GM12878 (cell line): Measurements from ENCODE around the gene PHF8. TPM values are rescaled to one million over a fixed set of nuclear protein-coding genes. Genes with fewer than 3 reads are reported as not detected.

Experiments
- ATAC-seq: fragments of 200-7000 bp; cut with Tn5 transposase; 3 replicates; pipeline ENCODE4 v1.9.1; 2020; ENCODE audit warnings: mild to moderate bottlenecking, moderate library complexity
- Bru-seq: library from RNA; stranded (reverse); fragments of 400-500 nt; gene quantifications from one replicate; lab custom pipeline; 2021; lab: Mats Ljungman, UMichigan
- BruChase-seq, 2 experiments: library from RNA; stranded (reverse); fragments of 400-500 nt; gene quantifications; one replicate each; lab custom pipeline; 2021; lab: Mats Ljungman, UMichigan
- BruUV-seq: library from RNA; stranded (reverse); fragments of 400-500 nt; replicated peaks from 2 replicates; lab custom pipeline; 2021; lab: Mats Ljungman, UMichigan
- CTCF ChIA-PET: fragments of 300-600 bp; sonication (Branson Sonifier 250); formaldehyde crosslinking; extraction: SDS; loops from one replicate; lab custom pipeline; 2021; ENCODE audit warnings: inconsistent platforms; lab: Yijun Ruan, JAX
- POLR2A ChIA-PET: fragments of 350-600 bp; formaldehyde crosslinking; extraction: SDS; loops from one replicate; lab custom pipeline; 2021; ENCODE audit warnings: inconsistent platforms; lab: Charles Lee
- RAD21 ChIA-PET: fragments of 300-600 bp; sonication (Branson Sonifier 250); formaldehyde crosslinking; loops from one replicate; lab custom pipeline; 2023; ENCODE audit warnings: antibody characterized with exemption; ENCODE audit not compliant: unreplicated experiment; lab: Charles Lee
- SMC1A ChIA-PET: fragments of 300-600 bp; sonication (Branson Sonifier 250); formaldehyde crosslinking; loops from one replicate; lab custom pipeline; 2023; ENCODE audit not compliant: unreplicated experiment, uncharacterized antibody; lab: Charles Lee
- DNase-seq: peaks from one replicate; pipeline ENCODE4 v3.0.0-alpha.2; 2011; ENCODE audit warnings: low read depth, low spot score
- FAIRE-seq: peaks from 3 replicates; lab custom pipeline; 2011; peaks lifted over from hg19 to GRCh38; lab: Jason Lieb, UNC
- H2AFZ ChIP-seq: 2 replicates; pipeline ENCODE4 v1.6.0; 2011; ENCODE audit warnings: low read depth, low read length, control low read depth; ENCODE audit not compliant: control insufficient read depth
- H3K27ac ChIP-seq: 2 replicates; pipeline ENCODE4 v1.5.1; 2011; ENCODE audit warnings: control low read depth; ENCODE audit not compliant: control insufficient read depth, insufficient read depth
- H3K27me3 ChIP-seq, 2 experiments: replicated peaks in 1 of 2; 2 replicates each; pipeline versions ENCODE4 v1.6.0 to v1.6.1; 2011; ENCODE audit warnings: low read length in 1 of 2; ENCODE audit not compliant: control insufficient read depth in 2 of 2, insufficient read depth in 2 of 2
- H3K36me3 ChIP-seq, 2 experiments: 2 replicates each; pipeline ENCODE4 v1.5.1; 2011; ENCODE audit warnings: low read length in 1 of 2; ENCODE audit not compliant: control insufficient read depth in 2 of 2, insufficient read depth in 2 of 2
- H3K4me1 ChIP-seq: 2 replicates; pipeline ENCODE4 v1.6.1; 2011; ENCODE audit warnings: mild to moderate bottlenecking, low read length, moderate library complexity, mixed read lengths; ENCODE audit not compliant: control insufficient read depth, insufficient read depth
- H3K4me2 ChIP-seq: 2 replicates; pipeline ENCODE4 v1.6.0; 2011; ENCODE audit warnings: control low read depth; ENCODE audit not compliant: control insufficient read depth, insufficient read depth
- H3K4me3 ChIP-seq: fragments of 200-600 bp; sonication (generic); 2 replicates; pipeline ENCODE4 v1.5.1; 2016
- H3K79me2 ChIP-seq: 2 replicates; pipeline ENCODE4 v1.6.0; 2011; ENCODE audit warnings: low read length; ENCODE audit not compliant: control insufficient read depth, insufficient read depth
- H3K9ac ChIP-seq: 2 replicates; pipeline ENCODE4 v1.8.0; 2011; ENCODE audit warnings: low read length, control low read depth, mixed read lengths; ENCODE audit not compliant: control insufficient read depth, insufficient read depth
- H3K9me3 ChIP-seq: replicated peaks from 3 replicates; pipeline ENCODE4 v1.5.1; 2011; ENCODE audit warnings: mild to moderate bottlenecking, low read length; ENCODE audit not compliant: control insufficient read depth, insufficient read depth
- H4K20me1 ChIP-seq: 2 replicates; pipeline ENCODE4 v1.6.0; 2011; ENCODE audit not compliant: control insufficient read depth, insufficient read depth
- EGR1 ChIP-seq, 2 experiments: IDR thresholded peaks; 1 replicate in 1 of 2; 2 replicates in 1 of 2; pipeline ENCODE4 v1.6.1; 2011 to 2012; ENCODE audit warnings: low read depth in 2 of 2, low read length in 2 of 2, borderline replicate concordance in 1 of 2, mild to moderate bottlenecking in 1 of 2, moderate library complexity in 1 of 2
- GABPA ChIP-seq: IDR thresholded peaks from 2 replicates; pipeline ENCODE4 v1.6.1; 2014; ENCODE audit warnings: antibody characterized with exemption, low read depth, mild to moderate bottlenecking, inconsistent platforms
- GATAD2B ChIP-seq: fragments of 450-650 bp; conservative IDR thresholded peaks from 2 replicates; pipeline ENCODE4 v1.6.1; 2017; ENCODE audit warnings: low read depth, mild to moderate bottlenecking, moderate library complexity
- KAT2A ChIP-seq: conservative IDR thresholded peaks from 2 replicates; pipeline ENCODE4 v1.6.1; 2011; ENCODE audit warnings: low read depth, low read length; ENCODE audit not compliant: control insufficient read depth
- NKRF ChIP-seq: fragments of 450-650 bp; conservative IDR thresholded peaks from 2 replicates; pipeline ENCODE4 v1.6.1; 2017; ENCODE audit warnings: mild to moderate bottlenecking, moderate library complexity
- SIN3A ChIP-seq: IDR thresholded peaks from 2 replicates; pipeline ENCODE4 v1.6.1; 2012; ENCODE audit warnings: low read depth, low read length, improper control_type of control experiment
- SMARCA5 ChIP-seq: fragments of 450-650 bp; IDR thresholded peaks from 2 replicates; pipeline ENCODE4 v1.6.1; 2017; ENCODE audit warnings: mild to moderate bottlenecking
- SREBF1 ChIP-seq: IDR thresholded peaks from 2 replicates; pipeline ENCODE4 v1.6.1; 2012; ENCODE audit warnings: mild to moderate bottlenecking, low read length
- SRF ChIP-seq, 2 experiments: IDR thresholded peaks; 2 replicates each; pipeline ENCODE4 v1.6.1; 2011; ENCODE audit warnings: low read depth in 2 of 2, low read length in 2 of 2, mild to moderate bottlenecking in 1 of 2, moderate library complexity in 1 of 2
- ZBTB40 ChIP-seq: fragments of 450-650 bp; IDR thresholded peaks from 2 replicates; pipeline ENCODE4 v1.6.1; 2016; ENCODE audit warnings: mild to moderate bottlenecking, moderate library complexity, borderline replicate concordance
- WGBS: methylation state at CpG from one replicate; pipeline ENCODE4 v1.1.6; 2016; ENCODE audit warnings: low lambda C conversion rate; ENCODE audit not compliant: insufficient replicate concordance, insufficient coverage; ENCODE audit errors: missing lambda C conversion rate; 5-methylcytosine and 5-hydroxymethylcytosine counted together
- in situ Hi-C: fragments of 300-500 bp; cut with MboI; formaldehyde crosslinking; loops from 9 replicates; pipeline ENCODE4 v1.14.3; 2018; ENCODE audit warnings: mixed read lengths
- intact Hi-C: fragments of 100-400 bp; cut with micrococcal nuclease; formaldehyde crosslinking; loops from one replicate; pipeline ENCODE4 v1.14.2; 2022; ENCODE audit not compliant: unreplicated experiment
- long read RNA-seq, 2 experiments: library from polyadenylated mRNA; unstranded; transcript quantifications; one replicate each; pipeline ENCODE4 v2.0.0, GENCODE V29; 2019 to 2020
- polyA minus RNA-seq, 3 experiments: library from RNA; depleted of rRNA, polyadenylated mRNA; stranded (reverse); fragments of >200 nt; gene quantifications; 2 replicates each; pipeline ENCODE4 v1.2.3, GENCODE V29; 2011
- polyA plus RNA-seq, 11 experiments: library from polyadenylated mRNA; depleted of rRNA in 4 of 11; unstranded in 6 of 11; stranded (reverse) in 5 of 11; fragments of >200 nt; fragmentation: Nextera tagmentation in 4 of 11; fragmentation: Illumina TruSeq in 1 of 11; extraction: Ambion mirVana in 4 of 11; extraction: Trizol in 1 of 11; gene quantifications; 1 replicate in 1 of 11; 2 replicates in 10 of 11; pipeline versions ENCODE4 v1.2.1 to v1.2.3, GENCODE V29; 2011 to 2016; ENCODE audit warnings: inconsistent platforms in 2 of 11, missing spikeins in 2 of 11, low read depth in 1 of 11
- total RNA-seq, 4 experiments: library from RNA; depleted of rRNA in 3 of 4; stranded (reverse); fragments of >200 nt in 3 of 4; fragmentation: Illumina TruSeq in 1 of 4; extraction: Trizol in 1 of 4; gene quantifications; 2 replicates each; pipeline versions ENCODE4 v1.2.1 to v1.2.3, GENCODE V29; 2013 to 2021

The PHF8 gene
- 91.9 and 93.5 TPM in 2 replicates for total RNA-seq (2013; cell fraction: nucleolus; rRNA removed)
- 11.0 and 11.6 TPM in 2 replicates for total RNA-seq (2014; rRNA removed)
- 7.4 and 8.4 TPM in 2 replicates for total RNA-seq (2014; rRNA removed; fragmentation: Illumina TruSeq; extraction: Trizol)
- 23.7 and 24.7 TPM in 2 replicates for total RNA-seq (2021)
- polyA plus RNA-seq (2011; ENCODE audit: low read depth): 8.5 TPM
- 12.3 and 19.1 TPM in 2 replicates for polyA plus RNA-seq (2011; rRNA removed)
- polyA plus RNA-seq (2011; cell fraction: cytosol; rRNA removed): 22.7 and 30.3 TPM in 2 replicates
- polyA plus RNA-seq (2011; cell fraction: nucleus; rRNA removed): 49.8 and 58.9 TPM in 2 replicates
- polyA plus RNA-seq (2012): 13.0 TPM in 2 replicates
- 15.4 and 17.0 TPM in 2 replicates for polyA plus RNA-seq (2014; fragmentation: Illumina TruSeq; extraction: Trizol)
- polyA plus RNA-seq (2014; fragmentation: Nextera tagmentation; extraction: Ambion mirVana): 1 to 10 TPM; 2.4 TPM
- polyA plus RNA-seq (2014; rRNA removed): 11.3 and 13.8 TPM in 2 replicates
- 10 to 100 TPM; 13.9 to 17.6 TPM for polyA plus RNA-seq (2016; fragmentation: Nextera tagmentation; extraction: Ambion mirVana)
- 44.2 and 53.3 TPM in 2 replicates for polyA minus RNA-seq (2011; rRNA and poly(A)+ RNA removed)
- polyA minus RNA-seq (2011; cell fraction: cytosol; rRNA and poly(A)+ RNA removed): 13.1 and 22.2 TPM in 2 replicates
- polyA minus RNA-seq (2011; cell fraction: nucleus; rRNA and poly(A)+ RNA removed): 37.5 and 45.7 TPM in 2 replicates
- Bru-seq, nascent RNA: percentile 65 among the genes with signal in this experiment
- BruChase-seq, experiment 1, labeled RNA remaining after a 6-hour chase: percentile 82 among the genes with signal in this experiment
- percentile 76 among the genes with signal in this experiment for BruChase-seq, experiment 2, labeled RNA remaining after a 2-hour chase
- long read RNA-seq, experiment 1, partial matches to known transcripts: 2 of 5 reads
- long read RNA-seq, experiment 1, other reads (novel, unspliced or antisense): 3 of 5 reads
- long read RNA-seq, experiment 2, partial matches to known transcripts: 7 of 15 reads
- long read RNA-seq, experiment 2, other reads (novel, unspliced or antisense): 8 of 15 reads

DNA sequence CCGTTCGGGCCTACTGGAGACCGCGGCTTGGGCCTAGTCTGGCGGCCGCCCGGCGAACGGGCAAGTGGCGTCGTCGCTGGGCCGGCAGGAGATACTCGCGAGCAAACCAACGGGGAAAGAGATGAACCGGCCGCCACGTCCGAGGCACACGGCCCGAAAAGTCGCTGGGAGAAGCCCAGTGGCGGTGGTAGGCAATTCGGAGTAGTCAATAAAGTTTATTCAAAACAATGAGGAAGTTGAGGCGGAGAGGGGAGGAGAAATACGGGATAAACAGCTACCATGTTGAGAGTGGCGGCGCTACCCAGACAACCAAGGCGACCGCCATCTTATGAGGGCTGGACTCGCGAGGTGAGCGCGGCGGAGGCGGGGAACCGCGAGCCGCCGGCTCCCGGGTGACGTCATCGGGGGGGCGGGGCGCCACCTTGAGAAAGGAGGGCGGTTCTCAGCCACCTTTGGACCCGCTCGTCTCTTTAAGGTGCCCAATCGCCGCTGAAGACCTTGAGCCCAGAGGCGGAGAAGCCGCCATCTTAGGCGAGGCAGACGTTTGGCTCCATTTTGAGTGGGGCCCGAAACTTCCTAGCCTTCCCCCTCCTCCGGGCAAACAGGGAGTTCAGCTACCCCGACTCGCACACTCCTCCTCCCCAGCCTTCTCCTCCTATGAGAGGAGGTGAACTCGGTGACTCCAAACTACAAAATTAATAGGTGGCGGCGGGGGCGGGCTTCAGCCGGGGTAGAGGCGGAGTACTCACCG is at the start of gene PHF8:
Gene PHF8, minus strand, starts transcription at position 348 of the 751 bp plus-strand sequence. CDS start 1,745 bp downstream, outside the sequence.
- POLR2A ChIA-PET: interaction anchor here (0.8 to 1.7 kb wide), 3 partner anchors 138 to 388 kb away, joined by 3 to 6 read pairs (median 5); no protein-coding TSS in a partner anchor
- no TSS peak for BruUV-seq
- TF ChIP-seq GATAD2B (peak; percentile 82), KAT2A (no peak), NKRF (peak; percentile 74; the same call in 1 of the 2 replicates), SIN3A (0 out of 2 replicates have a peak, but pooled peaks have one; percentile 67), SREBF1 (0 out of 2 replicates have a peak, but pooled peaks have one; percentile 26), GABPA (0 out of 2 replicates have a peak, but pooled peaks have one; percentile 37), SMARCA5 (peak; percentile 69; the same call in 1 of the 2 replicates), EGR1 (IDR thresholded peaks at IDR 0.05; ENCODE audit: borderline replicate concordance in 1 of 2, low read depth in 2 of 2, low read length in 2 of 2) (no peak; a peak in 1 of 3 replicates), ZBTB40 (peak; percentile 100), SRF (IDR thresholded peaks at IDR 0.05; ENCODE audit: low read depth in 2 of 2, low read length in 2 of 2) (no peak)

More for the DNA sequence above, at the start of gene PHF8:
- peak within 1 kb of the TSS; percentile 74 for H3K4me2 ChIP-seq
- peak within 1 kb of the TSS; percentile 91 for H3K9ac ChIP-seq
- H3K4me1 ChIP-seq: peaks cover 4% of the 10 kb centered on the region; the same call in 1 of the 2 replicates
- ChIA-PET RAD21 (interaction anchor here (1.1 to 1.4 kb wide), 3 partner anchors 139 to 957 kb away, joined by 3 to 4 read pairs (median 3); partner anchors contain the start of gene FAM120C), SMC1A (interaction anchor here (0.9 to 1.9 kb wide), 3 partner anchors 135 to 955 kb away, joined by 3 to 5 read pairs (median 4); partner anchors contain the start of gene APEX2), CTCF (interaction anchor here (1.0 kb wide), 1 partner anchor 595 kb away, joined by 3 read pairs; no protein-coding TSS in a partner anchor)
- FAIRE-seq (peak; percentile 84), DNase-seq (peak; percentile 77), ATAC-seq (peak; percentile 91)
- no peaks in the 10 kb centered on the region for H4K20me1 ChIP-seq
- no peaks in the 10 kb centered on the region; a peak in 1 of 4 replicates for H3K36me3 ChIP-seq
- H3K9me3 ChIP-seq: no peaks in the 10 kb centered on the region; the same call in 2 of the 3 replicates
- H3K4me3 ChIP-seq: peak within 1 kb of the TSS; percentile 80
- H3K27ac ChIP-seq: peak within 1 kb of the TSS; percentile 83
- peak within 1 kb of the TSS; percentile 67 for H2AFZ ChIP-seq
- intact Hi-C loops: loop anchor here (2.0 to 5.0 kb wide), 4 partner anchors 138 to 593 kb away; partner anchors contain the start of genes FAM120C and TSR2
- H3K79me2 ChIP-seq: peaks cover 11% of the 10 kb centered on the region
- 35% methylated on average over 54 of the region's 66 CpGs for WGBS
- H3K27me3 ChIP-seq: no peaks in the 10 kb centered on the region
- in situ Hi-C loops: no loop called here
